ENCODE results near the gene CAMK2B.
"Not testable (repeated sequence)": the region's sequence is repeated elsewhere in the genome, so short reads cannot be mapped to it uniquely, and the experiment has no call there.

Gene CAMK2B

GRCh38 chr7:44177570-44178131 lies 147.7 kb downstream of the CAMK2B start:
- no peak overlapping the region for H2AFZ ChIP-seq (ENCODE audit: low read depth, low read length)
- ATAC-seq (ENCODE audit: insufficient read depth, low read depth): no peak
- H3K79me2 ChIP-seq (ENCODE audit: insufficient read depth, low read length): no peaks in the 10 kb centered on the region
- no peak overlapping the region for H3K4me2 ChIP-seq (ENCODE audit: insufficient read depth, low read length)
- H3K36me3 ChIP-seq (ENCODE audit: insufficient read depth, low read length): no peaks in the 10 kb centered on the region
- 0 out of 2 replicates have a peak, but pooled peaks cover 2% of the 10 kb centered on the region for H4K20me1 ChIP-seq (ENCODE audit: insufficient read depth, low read length)
- DNase-seq: no peak
- no peaks in the 10 kb centered on the region for H3K4me1 ChIP-seq (ENCODE audit: insufficient read depth, low read length)
- H3K4me3 ChIP-seq (ENCODE audit: low read depth in 1 of 2, low read length in 2 of 2): no peak overlapping the region
- H3K27ac ChIP-seq (ENCODE audit: low read length): no peak overlapping the region
- H3K9me3 ChIP-seq (ENCODE audit: insufficient read depth, low read length, severe bottlenecking): peaks cover 6% of the 10 kb centered on the region
- TF ChIP-seq CTCF (IDR thresholded peaks at IDR 0.05; ENCODE audit: borderline replicate concordance, extremely low read depth, low read length, poor library complexity, severe bottlenecking) (no peak), EZH2 (IDR thresholded peaks at IDR 0.05; ENCODE audit: borderline replicate concordance, low read depth, low read length, severe bottlenecking) (no peak)
- no peaks in the 10 kb centered on the region for H3K27me3 ChIP-seq (ENCODE audit: insufficient read depth, low read length, poor library complexity)
- H3K9ac ChIP-seq (ENCODE audit: low read depth, low read length): no peak overlapping the region

- no peaks in the 10 kb centered on the region for H3K79me2 ChIP-seq (ENCODE audit: insufficient read depth, low read length)
- no peak overlapping the region for H3K27ac ChIP-seq (ENCODE audit: low read length)
- H2AFZ ChIP-seq (ENCODE audit: low read depth, low read length): no peak overlapping the region
- no peaks in the 10 kb centered on the region for H3K9me3 ChIP-seq (ENCODE audit: insufficient read depth, low read length, severe bottlenecking)
- TF ChIP-seq EZH2 (IDR thresholded peaks at IDR 0.05; ENCODE audit: borderline replicate concordance, low read depth, low read length, severe bottlenecking) (no peak), CTCF (IDR thresholded peaks at IDR 0.05; ENCODE audit: borderline replicate concordance, extremely low read depth, low read length, poor library complexity, severe bottlenecking) (no peak)
- no peak overlapping the region for H3K4me3 ChIP-seq (ENCODE audit: low read depth in 1 of 2, low read length in 2 of 2)
- ATAC-seq (ENCODE audit: insufficient read depth, low read depth) (no peak), DNase-seq (no peak)
- H3K9ac ChIP-seq (ENCODE audit: low read depth, low read length): no peak overlapping the region
- no peak overlapping the region for H3K4me2 ChIP-seq (ENCODE audit: insufficient read depth, low read length)
- 0 out of 2 replicates have a peak, but pooled peaks cover 2% of the 10 kb centered on the region for H4K20me1 ChIP-seq (ENCODE audit: insufficient read depth, low read length)
- no peaks in the 10 kb centered on the region for H3K36me3 ChIP-seq (ENCODE audit: insufficient read depth, low read length)
- H3K27me3 ChIP-seq (ENCODE audit: insufficient read depth, low read length, poor library complexity): no peaks in the 10 kb centered on the region
- no peaks in the 10 kb centered on the region for H3K4me1 ChIP-seq (ENCODE audit: insufficient read depth, low read length)
These were observed 148.9 kb downstream of the CAMK2B start for GRCh38 chr7:44176486-44176885.

GRCh38 chr7:44175730-44176129 lies 149.7 kb downstream of the CAMK2B start:
- no peak for ATAC-seq (ENCODE audit: insufficient read depth, low read depth)
- Histone ChIP-seq H3K4me3 (ENCODE audit: low read depth in 1 of 2, low read length in 2 of 2) (no peak overlapping the region), H3K79me2 (ENCODE audit: insufficient read depth, low read length) (no peaks in the 10 kb centered on the region), H2AFZ (ENCODE audit: low read depth, low read length) (no peak overlapping the region), H4K20me1 (ENCODE audit: insufficient read depth, low read length) (0 out of 2 replicates have a peak, but pooled peaks cover 2% of the 10 kb centered on the region), H3K4me2 (ENCODE audit: insufficient read depth, low read length) (no peak overlapping the region), H3K27ac (ENCODE audit: low read length) (no peak overlapping the region), H3K36me3 (ENCODE audit: insufficient read depth, low read length) (no peaks in the 10 kb centered on the region), H3K9ac (ENCODE audit: low read depth, low read length) (no peak overlapping the region), H3K9me3 (ENCODE audit: insufficient read depth, low read length, severe bottlenecking) (no peaks in the 10 kb centered on the region), H3K4me1 (ENCODE audit: insufficient read depth, low read length) (no peaks in the 10 kb centered on the region), H3K27me3 (ENCODE audit: insufficient read depth, low read length, poor library complexity) (no peaks in the 10 kb centered on the region)
- TF ChIP-seq CTCF (IDR thresholded peaks at IDR 0.05; ENCODE audit: borderline replicate concordance, extremely low read depth, low read length, poor library complexity, severe bottlenecking) (no peak), EZH2 (IDR thresholded peaks at IDR 0.05; ENCODE audit: borderline replicate concordance, low read depth, low read length, severe bottlenecking) (no peak)
- no peak for DNase-seq

- ATAC-seq (ENCODE audit: insufficient read depth, low read depth); DNase-seq: not testable (repeated sequence)
These were observed 150.8 kb downstream of the CAMK2B start for GRCh38 chr7:44174694-44174948.

More at GRCh38 chr7:44174694-44174948, 150.8 kb downstream of the CAMK2B start:
- not testable (repeated sequence) for H2AFZ ChIP-seq (ENCODE audit: low read depth, low read length); H3K4me2 ChIP-seq (ENCODE audit: insufficient read depth, low read length); H3K79me2 ChIP-seq (ENCODE audit: insufficient read depth, low read length); H3K4me3 ChIP-seq (ENCODE audit: low read depth in 1 of 2, low read length in 2 of 2); H3K4me1 ChIP-seq (ENCODE audit: insufficient read depth, low read length); H4K20me1 ChIP-seq (ENCODE audit: insufficient read depth, low read length); H3K27me3 ChIP-seq (ENCODE audit: insufficient read depth, low read length, poor library complexity); H3K27ac ChIP-seq (ENCODE audit: low read length); H3K36me3 ChIP-seq (ENCODE audit: insufficient read depth, low read length); H3K9ac ChIP-seq (ENCODE audit: low read depth, low read length); H3K9me3 ChIP-seq (ENCODE audit: insufficient read depth, low read length, severe bottlenecking)
